Hepatocyte (in vitro differentiated cells): ENCODE data around the gene FOXG1. TPM values are rescaled to one million over a fixed set of nuclear protein-coding genes. Genes with fewer than 3 reads are reported as not detected.

Experiments used
- DNase-seq: peaks from one replicate; pipeline ENCODE4 v3.0.0-alpha.2; 2016; ENCODE audit warnings: low spot score
- H2AFZ ChIP-seq: fragments of 200-600 bp; sonication (generic); 2 replicates; pipeline ENCODE4 v1.6.0; 2016; ENCODE audit warnings: antibody characterized with exemption, mild to moderate bottlenecking
- H3K27ac ChIP-seq: fragments of 200-600 bp; sonication (generic); 2 replicates; pipeline ENCODE4 v1.5.1; 2016; ENCODE audit warnings: mild to moderate bottlenecking
- H3K27me3 ChIP-seq: fragments of 200-600 bp; sonication (generic); 2 replicates; pipeline ENCODE4 v1.6.1; 2016
- H3K36me3 ChIP-seq: fragments of 200-600 bp; sonication (generic); replicated peaks from 2 replicates; pipeline ENCODE4 v1.5.1; 2016; ENCODE audit warnings: low read depth; ENCODE audit not compliant: insufficient read depth
- H3K4me1 ChIP-seq: fragments of 200-600 bp; sonication (generic); 2 replicates; pipeline ENCODE4 v1.5.1; 2016; ENCODE audit warnings: mild to moderate bottlenecking, moderate library complexity; ENCODE audit not compliant: insufficient read depth
- H3K4me2 ChIP-seq: fragments of 200-600 bp; sonication (generic); 2 replicates; pipeline ENCODE4 v1.6.0; 2016
- H3K4me3 ChIP-seq: fragments of 200-600 bp; sonication (generic); 2 replicates; pipeline ENCODE4 v1.5.1; 2016; ENCODE audit warnings: mild to moderate bottlenecking
- H3K79me2 ChIP-seq: fragments of 200-600 bp; sonication (generic); 2 replicates; pipeline ENCODE4 v1.6.0; 2017; ENCODE audit warnings: mild to moderate bottlenecking
- H3K9me2 ChIP-seq: fragments of 200-600 bp; sonication (generic); replicated peaks from 2 replicates; pipeline ENCODE4 v1.6.0; 2017; ENCODE audit warnings: mild to moderate bottlenecking; ENCODE audit not compliant: insufficient read depth
- H3K9me3 ChIP-seq: fragments of 200-600 bp; sonication (generic); 2 replicates; pipeline ENCODE4 v1.5.1; 2016; ENCODE audit warnings: low read depth, mild to moderate bottlenecking
- H4K20me1 ChIP-seq: fragments of 200-600 bp; sonication (generic); 2 replicates; pipeline ENCODE4 v1.6.0; 2016; ENCODE audit warnings: mild to moderate bottlenecking; ENCODE audit not compliant: insufficient read depth, poor library complexity, severe bottlenecking
- CTCF ChIP-seq: fragments of 200-600 bp; sonication (generic); IDR thresholded peaks from 2 replicates; pipeline ENCODE4 v1.5.1; 2016; ENCODE audit warnings: antibody characterized with exemption, mild to moderate bottlenecking; ENCODE audit not compliant: poor library complexity
- EZH2 ChIP-seq: fragments of 200-600 bp; sonication (generic); IDR thresholded peaks from 2 replicates; pipeline ENCODE4 v1.6.1; 2016; ENCODE audit warnings: antibody characterized with exemption, mild to moderate bottlenecking, borderline replicate concordance
- EZH2phosphoT487 ChIP-seq: fragments of 200-600 bp; sonication (generic); IDR thresholded peaks from one replicate; pipeline ENCODE4 v1.6.1; 2018; ENCODE audit warnings: antibody characterized with exemption, mild to moderate bottlenecking, low read depth, moderate library complexity; ENCODE audit not compliant: unreplicated experiment, severe bottlenecking
- WGBS: methylation state at CpG from one replicate; pipeline ENCODE4 v1.1.6; 2016; ENCODE audit warnings: low lambda C conversion rate; ENCODE audit errors: missing lambda C conversion rate; 5-methylcytosine and 5-hydroxymethylcytosine counted together
- polyA plus RNA-seq: library from polyadenylated mRNA; unstranded; fragments of >200 nt; fragmentation: Nextera tagmentation; extraction: Ambion mirVana; gene quantifications from 2 replicates; pipeline ENCODE4 v1.2.1, GENCODE V29; 2016
- total RNA-seq: library from RNA; depleted of rRNA; stranded (reverse); fragments of >200 nt; gene quantifications from 2 replicates; pipeline ENCODE4 v1.2.3, GENCODE V29; 2014

FOXG1 gene
- total and polyA plus RNA-seq, 2 experiments from 2014 or later = not detected

- H3K27me3 ChIP-seq = no peaks in the 10 kb centered on the region
- no peaks in the 10 kb centered on the region for H3K79me2 ChIP-seq
- peaks cover 3% of the 10 kb centered on the region for H3K9me2 ChIP-seq
- no peak overlapping the region for H3K4me3 ChIP-seq
- no peak overlapping the region for H2AFZ ChIP-seq
- H3K27ac ChIP-seq = no peak overlapping the region
- DNase-seq = no peak
- no peak for TF ChIP-seq EZH2phosphoT487
- no peaks in the 10 kb centered on the region for H4K20me1 ChIP-seq
- H3K9me3 ChIP-seq = no peaks in the 10 kb centered on the region
- H3K4me1 ChIP-seq = no peaks in the 10 kb centered on the region
- no peak overlapping the region for H3K4me2 ChIP-seq
- no peaks in the 10 kb centered on the region for H3K36me3 ChIP-seq
Observed at GRCh38 chr14:28744126-28744525, 22.5 kb upstream of the FOXG1 start.

- H3K4me1 ChIP-seq = no peaks in the 10 kb centered on the region
- H3K4me2 ChIP-seq = no peak overlapping the region
- WGBS = 23% methylated on average over 1 of the region's 1 CpG
- DNase-seq = no peak
- H3K79me2 ChIP-seq = no peaks in the 10 kb centered on the region
- H3K4me3 ChIP-seq = no peak overlapping the region
- H3K27me3 ChIP-seq = peaks cover 3% of the 10 kb centered on the region
- H3K36me3 ChIP-seq = no peaks in the 10 kb centered on the region
- no peak overlapping the region for H2AFZ ChIP-seq
- no peaks in the 10 kb centered on the region for H3K9me3 ChIP-seq
- TF ChIP-seq EZH2phosphoT487 = no peak
- TF ChIP-seq CTCF = no peak
- no peak for TF ChIP-seq EZH2
- no peaks in the 10 kb centered on the region for H3K9me2 ChIP-seq
- no peaks in the 10 kb centered on the region for H4K20me1 ChIP-seq
- H3K27ac ChIP-seq = no peak overlapping the region
Observed at GRCh38 chr14:28745176-28745575, 21.4 kb upstream of the FOXG1 start.

- H4K20me1 ChIP-seq = no peaks in the 10 kb centered on the region
- no peak overlapping the region for H3K4me2 ChIP-seq
- no peaks in the 10 kb centered on the region for H3K79me2 ChIP-seq
- H3K4me3 ChIP-seq = no peak overlapping the region
- TF ChIP-seq EZH2 (no peak), CTCF (no peak), EZH2phosphoT487 (no peak)
- H3K27me3 ChIP-seq = peaks cover 4% of the 10 kb centered on the region
- no peak overlapping the region for H3K27ac ChIP-seq
- no peak overlapping the region for H2AFZ ChIP-seq
- no peaks in the 10 kb centered on the region for H3K9me2 ChIP-seq
- no peak for DNase-seq
- no peaks in the 10 kb centered on the region for H3K36me3 ChIP-seq
- H3K9me3 ChIP-seq = no peaks in the 10 kb centered on the region
- no peaks in the 10 kb centered on the region for H3K4me1 ChIP-seq
- WGBS = 81% methylated on average over 1 of the region's 1 CpG
Observed at GRCh38 chr14:28746247-28746646, 20.3 kb upstream of the FOXG1 start.

- Histone ChIP-seq H2AFZ (no peak overlapping the region), H3K4me2 (no peak overlapping the region), H3K79me2 (no peaks in the 10 kb centered on the region), H3K27me3 (peaks cover 27% of the 10 kb centered on the region), H3K9me2 (no peaks in the 10 kb centered on the region), H3K4me3 (no peak overlapping the region), H3K9me3 (no peaks in the 10 kb centered on the region), H4K20me1 (no peaks in the 10 kb centered on the region), H3K4me1 (no peaks in the 10 kb centered on the region), H3K36me3 (no peaks in the 10 kb centered on the region), H3K27ac (no peak overlapping the region)
- WGBS = 22% methylated on average over 5 of the region's 5 CpGs
- peak; percentile 80 for DNase-seq
- TF ChIP-seq CTCF (peak; percentile 63), EZH2 (no peak), EZH2phosphoT487 (no peak)
Observed at GRCh38 chr14:28751467-28752058, 15.0 kb upstream of the FOXG1 start.
